GM23248 (cell line): ENCODE results near the gene ENG.

Experiments
- EZH2 ChIP-seq: fragments of 200-600 bp; sonication (generic); IDR thresholded peaks from 2 replicates; pipeline ENCODE4 v1.6.1; 2018; ENCODE audit warnings: antibody characterized with exemption, mild to moderate bottlenecking; ENCODE audit not compliant: insufficient read depth, poor library complexity, severe bottlenecking
- EZH2phosphoT487 ChIP-seq: fragments of 200-600 bp; sonication (generic); IDR thresholded peaks from 2 replicates; pipeline ENCODE4 v1.6.1; 2018; ENCODE audit warnings: antibody characterized with exemption, moderate library complexity, mild to moderate bottlenecking, low read depth; ENCODE audit not compliant: insufficient read depth

DNA sequence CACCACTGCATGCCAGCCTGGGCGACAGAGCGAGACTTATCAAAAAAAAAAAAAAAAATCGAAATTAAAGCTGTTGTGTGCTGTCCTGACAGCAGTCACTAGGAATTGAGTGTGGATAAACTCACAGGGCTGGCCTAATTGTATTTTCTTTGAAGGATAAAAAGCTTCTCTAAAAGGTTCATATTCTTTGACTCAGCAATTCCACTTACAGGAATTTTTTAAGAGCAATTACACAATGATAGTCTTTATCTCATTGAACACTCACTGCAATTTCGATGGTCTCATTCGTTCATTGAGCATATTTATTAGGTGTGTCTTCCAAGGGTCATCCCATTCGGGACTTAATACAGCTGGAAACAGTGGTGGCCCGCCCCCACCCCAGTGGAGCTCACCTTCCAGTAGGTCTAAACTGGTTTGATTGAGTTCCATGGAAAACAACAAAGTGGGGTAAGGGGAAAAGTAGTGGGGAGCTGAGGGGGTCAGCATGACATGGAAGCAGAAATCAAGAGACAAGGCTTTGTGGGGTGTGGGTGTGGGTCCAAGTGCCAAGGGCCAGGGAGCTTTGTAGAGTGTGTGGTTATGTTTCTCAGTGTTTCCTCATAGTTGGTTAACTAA lies 61.9 kb downstream of the ENG start:
- TF ChIP-seq EZH2 (no peak), EZH2phosphoT487 (no peak)
